Epidermal melanocyte (primary cell): Measurements from ENCODE around the gene ATP6V1F.
A peak's percentile ranks its signal among the peaks of the same experiment; 100 is the strongest.

Source experiments
- DNase-seq: peaks from one replicate; pipeline ENCODE4 v3.0.0; 2011; ENCODE audit warnings: low spot score; ENCODE audit not compliant: insufficient read length

The ATP6V1F gene

DNA sequence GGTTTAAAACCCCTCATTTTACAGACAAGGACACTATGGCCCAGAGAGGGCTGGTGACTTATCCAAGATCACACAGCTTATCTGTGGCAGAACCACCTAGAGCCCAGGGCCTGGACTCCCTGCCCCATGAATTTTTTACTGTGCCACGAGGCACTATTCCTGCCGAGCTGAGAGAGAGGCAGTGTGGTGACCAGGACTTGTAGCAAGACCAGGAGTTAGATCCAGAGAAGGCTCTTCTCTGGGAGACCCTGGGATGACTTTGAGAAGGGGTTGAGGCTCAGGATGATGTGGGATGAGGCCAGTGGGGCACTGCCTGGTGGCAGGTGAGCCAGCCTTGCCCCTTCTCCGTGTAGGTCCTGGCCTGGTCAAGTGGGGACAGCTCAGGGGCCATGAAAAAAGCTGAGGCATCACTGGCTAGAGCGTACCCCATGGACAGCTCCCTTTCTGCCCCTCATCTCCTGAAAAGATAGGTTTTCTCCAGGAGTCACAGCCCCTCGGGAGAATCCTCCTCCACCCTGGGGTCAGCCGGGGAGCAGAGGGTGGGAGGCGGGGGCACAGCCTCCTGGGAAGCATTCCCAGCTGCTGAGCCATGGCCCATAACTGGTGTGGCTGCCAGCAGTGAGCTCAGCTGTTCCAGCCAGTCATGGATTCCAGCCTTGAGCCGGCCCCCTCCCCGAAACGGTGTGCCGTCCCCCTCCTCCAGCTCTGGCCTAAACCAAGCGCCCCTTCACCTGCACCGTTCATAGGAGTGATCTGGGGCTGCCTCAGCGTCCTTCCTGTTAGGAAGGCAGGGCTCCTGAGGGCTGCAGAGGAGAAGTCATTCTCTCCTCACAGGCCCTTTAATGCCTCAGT is 26.6 kb upstream of the ATP6V1F start:
- no peak for DNase-seq

DNA sequence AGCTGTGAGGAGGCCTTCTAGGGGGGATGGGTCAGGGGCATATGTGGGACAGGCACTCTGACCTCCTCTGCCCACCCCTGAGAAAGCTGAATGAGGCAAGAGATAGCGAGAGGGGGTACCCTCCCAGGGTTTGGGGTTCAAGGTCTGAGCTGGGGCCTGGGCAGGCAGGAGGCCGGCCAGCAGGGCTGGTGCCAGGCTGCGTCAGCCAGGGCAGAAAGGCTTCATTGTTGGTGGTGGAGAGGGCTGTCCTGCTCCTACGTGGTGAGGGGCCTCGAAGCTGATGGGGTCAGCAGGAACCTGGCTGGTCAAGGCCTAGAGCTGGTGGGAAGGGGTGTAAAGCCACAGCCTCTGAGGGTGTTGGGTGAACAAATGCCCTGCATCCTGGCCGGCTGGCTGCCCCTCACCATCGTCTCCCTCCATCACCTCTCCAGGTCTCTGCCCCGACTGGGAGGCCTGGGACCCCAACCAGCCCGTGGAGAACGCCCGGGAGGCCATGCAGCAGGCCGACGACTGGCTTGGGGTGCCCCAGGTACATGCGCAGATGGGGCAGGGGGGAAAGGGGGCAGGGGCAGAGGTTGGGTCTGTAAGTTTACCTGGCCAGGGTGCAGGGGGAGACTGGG is 25.8 kb upstream of the ATP6V1F start:
- no peak for DNase-seq

DNA sequence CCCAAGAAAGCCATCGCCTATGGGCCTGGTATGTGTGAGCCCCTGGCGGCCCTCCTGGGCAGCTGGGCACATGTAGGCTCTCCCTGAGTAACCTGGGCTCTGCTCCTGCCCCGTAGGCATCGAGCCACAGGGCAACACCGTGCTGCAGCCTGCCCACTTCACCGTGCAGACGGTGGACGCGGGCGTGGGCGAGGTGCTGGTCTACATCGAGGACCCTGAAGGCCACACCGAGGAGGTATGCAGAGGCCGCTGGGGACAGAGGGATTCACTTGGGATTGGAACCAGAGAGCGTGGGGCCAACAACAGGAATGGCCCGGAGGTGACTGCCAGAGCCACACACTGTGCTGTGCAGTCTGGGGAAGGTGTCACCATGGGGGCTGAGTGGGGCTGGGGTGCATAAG is 25.1 kb upstream of the ATP6V1F start:
- DNase-seq = no peak

DNA sequence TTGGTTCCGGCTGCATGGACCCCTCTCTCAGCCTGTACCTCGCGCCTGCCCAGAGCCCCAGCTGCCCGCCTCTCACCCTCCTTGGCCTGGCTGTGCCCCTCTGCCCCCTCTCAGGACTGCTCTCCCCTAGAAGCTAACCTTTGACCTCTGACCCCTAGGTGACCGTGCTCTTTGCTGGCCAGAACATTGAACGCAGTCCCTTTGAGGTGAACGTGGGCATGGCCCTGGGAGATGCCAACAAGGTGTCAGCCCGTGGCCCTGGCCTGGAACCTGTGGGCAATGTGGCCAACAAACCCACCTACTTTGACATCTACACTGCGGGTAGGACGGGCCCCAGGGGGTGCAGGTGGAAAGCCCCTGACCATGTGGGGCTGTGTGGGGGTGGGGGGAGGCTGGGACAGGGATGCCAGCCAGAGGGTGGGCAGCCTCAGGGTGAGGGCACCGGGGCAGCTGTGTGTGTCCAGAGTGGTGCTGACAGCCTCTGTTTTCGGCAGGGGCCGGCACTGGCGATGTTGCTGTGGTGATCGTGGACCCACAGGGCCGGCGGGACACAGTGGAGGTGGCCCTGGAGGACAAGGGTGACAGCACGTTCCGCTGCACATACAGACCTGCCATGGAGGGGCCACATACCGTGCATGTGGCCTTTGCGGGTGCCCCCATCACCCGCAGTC is 24.4 kb upstream of the ATP6V1F start:
- peak; percentile 4 for DNase-seq

DNA sequence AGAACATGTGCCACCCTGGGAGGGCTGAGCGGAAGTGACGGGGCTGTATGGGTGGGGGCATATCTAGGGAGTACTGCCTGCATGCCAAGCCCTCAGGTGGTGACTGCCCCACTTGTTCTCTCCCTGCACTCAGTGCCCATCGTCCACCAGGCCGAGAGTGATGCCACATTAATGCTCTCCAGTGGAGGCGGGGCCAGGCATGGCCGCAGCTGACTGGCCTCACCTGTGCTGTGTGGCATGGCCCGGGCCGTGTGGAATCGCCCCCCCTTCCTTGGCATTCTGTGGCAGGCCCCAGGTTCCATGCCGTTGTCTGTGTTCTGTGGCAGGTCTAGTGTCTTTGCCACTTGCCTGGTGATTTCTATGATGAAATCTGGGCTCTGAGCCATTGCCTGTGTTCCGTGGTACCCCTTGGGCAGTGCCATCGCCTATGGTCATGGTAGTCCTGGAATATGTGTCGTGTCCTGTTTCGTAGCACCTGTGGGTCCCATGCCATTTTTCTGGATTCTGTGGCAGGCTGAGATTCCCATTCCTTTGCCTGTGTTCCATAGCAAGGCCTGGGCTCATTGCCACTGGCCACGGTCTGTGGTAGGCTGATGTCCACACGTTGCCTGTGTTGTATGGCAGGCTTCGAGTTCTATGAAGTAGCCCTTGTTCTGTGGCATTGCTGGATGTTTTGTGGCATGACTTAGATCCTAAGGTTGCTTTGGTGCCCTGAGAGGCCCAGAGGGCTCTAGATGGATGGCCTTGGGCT is 23.5 kb upstream of the ATP6V1F start:
- no peak for DNase-seq

DNA sequence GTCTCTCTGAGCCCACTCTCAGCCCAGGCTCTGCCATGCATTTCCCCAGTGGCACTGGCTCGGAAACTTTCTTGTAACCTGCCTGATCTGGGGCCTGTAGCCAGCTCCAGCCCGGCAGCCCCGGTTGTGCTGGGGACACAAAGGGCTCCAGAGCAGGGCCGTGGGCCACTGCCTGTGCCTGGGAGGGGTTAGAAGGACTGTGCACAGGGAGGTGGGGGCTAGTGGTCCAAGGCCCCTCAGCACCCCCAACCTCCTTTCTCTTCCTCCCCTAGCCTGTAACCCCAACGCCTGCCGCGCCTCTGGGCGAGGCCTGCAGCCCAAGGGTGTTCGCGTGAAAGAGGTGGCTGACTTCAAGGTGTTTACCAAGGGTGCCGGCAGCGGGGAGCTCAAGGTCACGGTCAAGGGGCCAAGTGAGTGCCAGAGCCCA is 22.9 kb upstream of the ATP6V1F start:
- DNase-seq = no peak

DNA sequence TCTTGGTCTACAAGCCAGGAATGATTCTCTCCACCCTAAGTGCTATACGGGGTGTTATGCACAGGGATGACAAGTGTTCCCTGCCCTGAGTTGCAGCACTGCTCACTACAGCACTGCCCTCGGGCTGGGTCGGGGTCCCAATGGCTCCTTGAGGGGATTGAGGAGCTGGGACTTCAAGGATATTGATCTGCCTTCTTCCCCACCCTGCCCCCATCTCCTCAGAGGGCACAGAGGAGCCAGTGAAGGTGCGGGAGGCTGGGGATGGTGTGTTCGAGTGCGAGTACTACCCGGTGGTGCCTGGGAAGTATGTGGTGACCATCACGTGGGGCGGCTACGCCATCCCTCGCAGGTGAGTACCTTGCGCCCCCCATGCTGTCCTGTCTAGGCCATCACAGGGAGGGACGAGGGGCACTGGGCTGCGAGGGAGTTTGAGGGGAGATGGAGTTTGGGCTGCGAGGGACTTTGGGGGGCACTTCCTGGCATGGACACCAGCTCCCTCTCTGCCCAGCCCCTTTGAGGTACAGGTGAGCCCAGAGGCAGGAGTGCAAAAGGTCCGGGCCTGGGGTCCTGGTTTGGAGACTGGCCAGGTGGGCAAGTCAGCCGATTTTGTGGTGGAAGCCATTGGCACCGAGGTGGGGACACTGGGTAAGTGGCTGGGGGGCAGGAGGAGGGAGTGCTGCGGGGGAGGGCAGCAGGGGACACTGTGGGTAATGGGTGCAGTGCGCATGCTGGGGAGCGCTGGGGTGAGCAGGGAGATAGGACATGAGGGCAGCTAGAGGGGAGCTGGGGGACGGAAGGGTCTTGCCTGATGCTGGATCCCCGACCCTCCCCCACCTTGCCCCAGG is 22.1 kb upstream of the ATP6V1F start:
- no peak for DNase-seq

DNA sequence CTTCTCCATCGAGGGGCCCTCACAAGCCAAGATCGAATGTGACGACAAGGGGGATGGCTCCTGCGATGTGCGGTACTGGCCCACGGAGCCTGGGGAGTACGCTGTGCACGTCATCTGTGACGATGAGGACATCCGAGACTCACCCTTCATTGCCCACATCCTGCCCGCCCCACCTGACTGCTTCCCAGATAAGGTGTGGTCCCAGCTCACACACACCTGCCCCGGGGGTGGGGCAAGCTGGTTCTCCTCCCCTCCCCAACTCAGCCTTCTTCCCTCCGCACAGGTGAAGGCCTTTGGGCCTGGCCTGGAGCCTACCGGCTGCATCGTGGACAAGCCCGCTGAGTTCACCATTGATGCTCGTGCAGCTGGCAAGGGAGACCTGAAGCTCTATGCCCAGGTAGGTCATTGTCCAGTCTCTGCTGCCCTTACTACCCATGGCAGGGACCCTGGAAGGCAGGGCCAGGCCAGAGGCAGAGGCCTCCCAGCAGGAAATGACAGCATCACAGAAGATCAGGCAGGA is 21.4 kb upstream of the ATP6V1F start:
- no peak for DNase-seq

DNA sequence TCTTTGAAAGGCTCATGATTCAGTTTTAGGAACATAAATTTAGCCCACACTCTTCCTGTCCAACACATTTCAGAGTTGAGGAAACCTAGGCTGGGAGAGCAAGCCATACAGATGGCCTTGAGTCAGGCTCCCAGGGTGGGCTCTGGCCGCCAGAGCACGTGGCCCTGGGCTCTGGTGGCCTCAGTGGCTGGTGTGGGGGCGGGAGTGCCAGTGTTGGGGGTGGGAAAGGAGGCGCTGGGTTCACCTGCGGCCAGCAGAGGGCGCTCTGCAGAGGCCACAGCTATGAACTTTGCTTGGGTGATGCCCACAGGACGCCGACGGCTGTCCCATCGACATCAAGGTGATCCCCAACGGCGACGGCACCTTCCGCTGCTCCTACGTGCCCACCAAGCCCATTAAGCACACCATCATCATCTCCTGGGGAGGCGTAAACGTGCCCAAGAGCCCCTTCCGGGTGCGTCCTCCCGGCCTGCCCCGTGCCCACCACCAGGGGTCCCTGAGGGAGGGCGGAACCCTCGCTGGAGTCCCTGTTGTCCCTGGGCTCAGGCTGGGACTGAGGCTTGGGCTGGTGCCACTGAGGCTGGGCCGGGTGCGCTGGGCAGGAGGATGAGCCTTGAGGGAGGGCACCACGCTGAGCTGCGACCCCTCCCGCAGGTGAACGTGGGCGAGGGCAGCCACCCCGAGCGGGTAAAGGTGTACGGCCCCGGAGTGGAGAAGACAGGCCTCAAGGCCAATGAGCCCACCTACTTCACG is 20.6 kb upstream of the ATP6V1F start:
- DNase-seq = peak; percentile 56

DNA sequence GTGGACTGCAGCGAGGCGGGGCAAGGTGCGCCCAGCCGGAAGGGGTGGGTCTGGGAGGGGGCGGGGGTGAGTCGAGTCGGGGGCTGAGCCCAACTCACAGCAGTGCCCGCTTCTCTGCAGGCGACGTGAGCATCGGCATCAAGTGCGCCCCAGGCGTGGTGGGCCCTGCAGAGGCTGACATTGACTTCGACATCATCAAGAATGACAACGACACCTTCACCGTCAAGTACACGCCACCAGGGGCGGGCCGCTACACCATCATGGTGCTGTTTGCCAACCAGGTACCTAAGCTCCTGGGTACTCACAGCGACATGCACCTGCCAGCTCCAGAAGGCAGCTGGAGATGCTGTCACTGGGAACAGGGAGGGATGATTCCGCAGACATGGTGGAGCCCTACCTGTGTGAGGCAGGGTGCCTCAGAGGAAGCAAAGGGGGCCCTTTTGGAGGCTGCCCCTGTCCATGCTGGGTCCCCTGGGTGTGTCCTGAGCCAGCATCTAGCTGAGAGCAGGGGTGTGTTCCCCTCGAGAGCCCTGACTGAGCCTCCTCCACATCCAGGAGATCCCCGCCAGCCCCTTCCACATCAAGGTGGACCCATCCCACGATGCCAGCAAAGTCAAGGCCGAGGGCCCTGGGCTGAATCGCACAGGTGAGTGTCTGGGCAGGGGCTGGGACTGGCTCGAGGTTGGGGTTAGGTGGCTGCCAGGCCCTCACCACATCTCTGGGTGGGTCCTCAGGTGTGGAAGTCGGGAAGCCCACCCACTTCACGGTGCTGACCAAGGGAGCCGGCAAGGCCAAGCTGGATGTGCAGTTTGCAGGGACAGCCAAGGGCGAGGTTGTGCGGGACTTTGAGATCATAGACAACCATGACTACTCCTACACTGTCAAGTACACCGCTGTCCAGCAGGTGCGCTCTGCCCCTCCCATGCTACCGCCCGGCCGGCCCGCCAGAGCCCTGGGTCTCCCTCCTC is 19.7 kb upstream of the ATP6V1F start:
- no peak for DNase-seq

DNA sequence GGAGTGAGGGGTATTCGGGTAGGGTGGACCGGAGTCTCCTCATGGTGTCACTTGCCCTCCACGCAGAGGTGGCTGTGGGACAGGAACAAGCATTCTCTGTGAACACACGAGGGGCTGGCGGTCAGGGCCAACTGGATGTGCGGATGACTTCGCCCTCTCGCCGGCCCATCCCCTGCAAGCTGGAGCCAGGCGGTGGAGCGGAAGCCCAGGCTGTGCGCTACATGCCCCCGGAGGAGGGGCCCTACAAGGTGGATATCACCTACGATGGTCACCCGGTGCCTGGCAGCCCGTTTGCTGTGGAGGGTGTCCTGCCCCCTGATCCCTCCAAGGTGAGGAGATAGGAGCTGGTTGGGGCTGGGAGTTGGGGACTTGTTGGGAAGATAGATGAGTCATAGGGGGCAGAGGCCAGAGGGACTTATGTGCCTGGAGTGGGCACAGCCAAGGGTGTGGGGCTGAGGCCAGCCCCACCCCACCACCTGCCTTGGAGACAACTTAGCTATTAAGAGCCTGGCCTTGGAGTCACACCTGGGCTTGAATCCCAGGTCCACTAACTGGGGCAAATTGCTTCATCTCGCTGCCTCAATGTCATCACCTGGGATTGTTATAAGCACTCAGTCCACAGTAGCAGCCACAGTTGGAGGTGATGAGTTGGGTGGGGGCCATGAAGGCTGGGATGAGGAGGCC is 18.6 kb upstream of the ATP6V1F start:
- no peak for DNase-seq

DNA sequence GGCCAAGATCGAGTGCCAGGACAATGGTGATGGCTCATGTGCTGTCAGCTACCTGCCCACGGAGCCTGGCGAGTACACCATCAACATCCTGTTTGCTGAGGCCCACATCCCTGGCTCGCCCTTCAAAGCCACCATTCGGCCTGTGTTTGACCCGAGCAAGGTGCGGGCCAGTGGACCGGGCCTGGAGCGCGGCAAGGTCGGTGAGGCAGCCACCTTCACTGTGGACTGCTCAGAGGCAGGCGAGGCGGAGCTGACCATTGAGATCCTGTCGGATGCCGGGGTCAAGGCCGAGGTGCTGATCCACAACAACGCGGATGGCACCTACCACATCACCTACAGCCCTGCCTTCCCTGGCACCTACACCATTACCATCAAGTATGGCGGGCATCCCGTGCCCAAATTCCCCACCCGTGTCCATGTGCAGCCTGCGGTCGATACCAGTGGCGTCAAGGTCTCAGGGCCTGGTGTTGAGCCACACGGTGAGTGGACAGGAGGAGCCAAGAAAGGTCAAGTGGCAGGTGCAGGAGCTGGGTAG is 17.8 kb upstream of the ATP6V1F start:
- DNase-seq = no peak

DNA sequence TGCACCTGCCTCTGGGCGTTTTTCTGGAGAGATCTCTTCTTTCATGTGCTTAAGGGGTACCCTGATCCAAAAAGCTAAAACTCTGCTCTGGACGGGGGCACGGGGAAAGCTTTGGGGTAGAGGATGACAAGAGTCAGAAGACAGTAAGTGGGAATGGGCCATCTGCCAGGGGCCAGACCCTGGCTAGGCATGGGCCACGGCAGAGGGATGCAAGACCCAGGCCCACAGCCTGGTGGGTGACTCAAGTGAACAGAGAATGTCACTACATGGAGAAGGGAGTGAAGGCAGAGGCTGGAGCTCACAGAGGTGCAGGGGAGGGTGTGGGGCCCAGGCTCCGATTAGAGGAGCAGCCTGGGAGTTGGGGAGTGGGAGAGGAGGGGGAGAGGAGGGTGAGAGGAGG is 17.2 kb upstream of the ATP6V1F start:
- DNase-seq = no peak

DNA sequence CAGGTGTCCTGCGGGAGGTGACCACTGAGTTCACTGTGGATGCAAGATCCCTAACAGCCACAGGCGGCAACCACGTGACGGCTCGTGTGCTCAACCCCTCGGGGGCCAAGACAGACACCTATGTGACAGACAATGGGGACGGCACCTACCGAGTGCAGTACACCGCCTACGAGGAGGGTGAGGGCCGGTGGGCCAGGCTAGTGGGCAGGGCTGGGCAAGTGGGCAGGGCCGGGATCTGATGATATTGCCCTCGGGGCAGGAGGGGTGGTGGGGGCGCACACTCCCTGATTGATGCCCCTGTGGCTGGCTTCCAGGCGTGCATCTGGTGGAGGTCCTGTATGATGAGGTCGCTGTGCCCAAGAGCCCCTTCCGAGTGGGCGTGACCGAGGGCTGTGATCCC is 16.7 kb upstream of the ATP6V1F start:
- no peak for DNase-seq

DNA sequence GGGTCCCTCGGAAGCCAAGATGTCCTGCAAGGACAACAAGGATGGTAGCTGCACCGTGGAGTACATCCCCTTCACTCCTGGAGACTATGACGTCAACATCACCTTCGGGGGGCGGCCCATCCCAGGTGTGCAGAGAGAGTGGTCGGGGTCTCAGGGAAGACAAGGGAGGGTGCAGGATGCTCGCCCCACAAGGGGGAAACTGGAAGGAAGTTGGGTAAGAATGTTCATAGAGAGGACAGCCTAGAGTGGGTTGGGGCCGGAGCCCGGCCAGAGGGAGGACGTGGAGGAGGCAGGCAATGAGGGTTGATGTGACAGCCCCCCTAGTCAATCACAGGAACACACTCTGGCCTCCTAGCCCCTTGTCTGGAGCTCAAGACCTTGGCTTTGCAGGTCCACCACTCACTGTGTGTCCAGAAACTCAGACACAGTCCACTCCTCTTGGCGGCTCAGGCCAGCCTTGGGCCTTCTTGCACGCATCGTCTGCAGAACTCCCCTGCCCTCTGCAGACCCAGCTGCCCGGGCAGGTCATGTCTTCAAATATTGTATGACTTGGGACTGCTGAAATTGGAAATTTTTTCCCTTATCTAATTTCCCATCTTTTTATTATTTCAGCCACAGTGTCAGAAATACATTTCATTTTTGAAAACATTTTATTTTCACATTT is 15.7 kb upstream of the ATP6V1F start:
- no peak for DNase-seq

DNA sequence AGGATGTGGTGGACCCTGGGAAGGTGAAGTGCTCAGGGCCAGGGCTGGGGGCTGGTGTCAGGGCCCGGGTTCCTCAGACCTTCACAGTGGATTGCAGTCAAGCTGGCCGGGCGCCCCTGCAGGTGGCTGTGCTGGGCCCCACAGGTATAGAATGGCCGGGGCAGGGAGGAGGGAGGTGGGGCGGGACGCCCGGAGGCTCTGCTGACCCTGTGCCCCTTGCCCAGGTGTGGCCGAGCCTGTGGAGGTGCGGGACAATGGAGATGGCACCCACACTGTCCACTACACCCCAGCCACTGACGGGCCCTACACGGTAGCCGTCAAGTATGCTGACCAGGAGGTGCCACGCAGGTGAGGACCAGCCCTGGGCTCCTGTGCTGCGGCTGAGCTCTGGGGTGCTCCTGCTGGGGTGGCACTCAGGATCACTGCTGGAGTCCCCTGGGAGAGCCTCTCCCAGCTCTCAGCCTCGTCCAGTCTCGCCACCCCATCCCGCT is 14.9 kb upstream of the ATP6V1F start:
- no peak for DNase-seq
